Measurements from ENCODE around the gene CLIC3.
A peak's percentile ranks its signal among the peaks of the same experiment; 100 is the strongest.

DNA sequence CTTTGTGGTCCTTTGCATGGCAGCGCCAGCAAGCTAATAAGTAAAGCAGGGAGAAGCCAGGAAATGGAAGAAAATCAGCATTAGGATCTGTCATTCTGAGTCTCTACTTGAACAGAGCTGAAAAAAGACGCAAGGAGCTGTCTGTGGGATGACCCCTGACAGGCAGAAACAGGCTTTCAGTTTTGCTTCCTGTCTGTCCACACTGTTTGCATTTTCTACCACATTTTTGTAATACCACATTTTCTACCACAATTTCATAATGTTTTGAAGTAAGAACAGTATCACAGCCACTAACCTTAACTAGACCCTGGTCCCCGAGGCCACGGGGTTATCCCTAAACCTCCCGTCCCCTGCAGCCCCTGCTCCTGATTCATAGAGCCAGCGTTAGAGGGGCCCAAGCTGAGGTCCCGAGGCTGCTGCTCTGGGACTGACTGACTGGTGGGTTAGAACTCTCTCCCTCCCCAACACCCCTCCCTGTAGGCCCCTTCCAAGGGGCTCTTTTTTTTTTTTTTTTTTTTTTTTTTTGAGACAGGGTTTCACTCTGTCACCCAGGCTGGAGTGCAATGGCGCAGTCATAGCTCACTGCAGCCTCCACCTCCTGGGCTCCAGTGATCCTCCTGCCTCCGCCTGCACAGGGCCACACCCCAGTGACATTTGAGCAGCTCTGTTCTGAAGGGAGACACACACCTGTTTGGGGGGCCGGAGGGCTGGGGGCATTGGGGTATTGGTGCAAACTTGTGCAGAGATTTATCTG, 4.0 kb upstream of the CLIC3 start:
- TF ChIP-seq POLR2AphosphoS5 (IDR thresholded peaks at IDR 0.05) = peak in 1 of 3 donors; percentile 52
- TF ChIP-seq, protein P1, sequence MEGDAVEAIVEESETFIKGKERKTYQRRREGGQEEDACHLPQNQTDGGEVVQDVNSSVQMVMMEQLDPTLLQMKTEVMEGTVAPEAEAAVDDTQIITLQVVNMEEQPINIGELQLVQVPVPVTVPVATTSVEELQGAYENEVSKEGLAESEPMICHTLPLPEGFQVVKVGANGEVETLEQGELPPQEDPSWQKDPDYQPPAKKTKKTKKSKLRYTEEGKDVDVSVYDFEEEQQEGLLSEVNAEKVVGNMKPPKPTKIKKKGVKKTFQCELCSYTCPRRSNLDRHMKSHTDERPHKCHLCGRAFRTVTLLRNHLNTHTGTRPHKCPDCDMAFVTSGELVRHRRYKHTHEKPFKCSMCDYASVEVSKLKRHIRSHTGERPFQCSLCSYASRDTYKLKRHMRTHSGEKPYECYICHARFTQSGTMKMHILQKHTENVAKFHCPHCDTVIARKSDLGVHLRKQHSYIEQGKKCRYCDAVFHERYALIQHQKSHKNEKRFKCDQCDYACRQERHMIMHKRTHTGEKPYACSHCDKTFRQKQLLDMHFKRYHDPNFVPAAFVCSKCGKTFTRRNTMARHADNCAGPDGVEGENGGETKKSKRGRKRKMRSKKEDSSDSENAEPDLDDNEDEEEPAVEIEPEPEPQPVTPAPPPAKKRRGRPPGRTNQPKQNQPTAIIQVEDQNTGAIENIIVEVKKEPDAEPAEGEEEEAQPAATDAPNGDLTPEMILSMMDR (IDR thresholded peaks at IDR 0.05 in 8 of 11, conservative IDR thresholded peaks at IDR 0.05 in 3 of 11) = no peak

Measured in spleen (tissue), 7 donors.